Activated CD4-positive, alpha-beta T cell treated with anti-CD3 and anti-CD28 coated beads, Interleukin-2, amount 10 ng/mL, durations not matched to agents 24 days and 14 days (primary cell): Measurements from ENCODE around the gene YJEFN3. TPM values are rescaled to one million over a fixed set of nuclear protein-coding genes. Genes with fewer than 3 reads are reported as not detected.
A peak's percentile ranks its signal among the peaks of the same experiment; 100 is the strongest.

Experiments
- DNase-seq: peaks from one replicate; pipeline ENCODE4 v3.0.0; 2022
- H3K27ac Mint-ChIP-seq: one replicate; pipeline ENCODE4 v1.8.0; 2022; ENCODE audit warnings: mild to moderate bottlenecking, mixed read lengths
- H3K27me3 Mint-ChIP-seq: one replicate; pipeline ENCODE4 v1.8.0; 2022; ENCODE audit warnings: mixed read lengths
- H3K36me3 Mint-ChIP-seq: one replicate; pipeline ENCODE4 v1.8.0; 2022; ENCODE audit warnings: low read depth, mild to moderate bottlenecking, mixed read lengths
- H3K4me1 Mint-ChIP-seq: one replicate; pipeline ENCODE4 v1.8.0; 2021; ENCODE audit warnings: mixed read lengths
- H3K4me3 Mint-ChIP-seq: one replicate; pipeline ENCODE4 v1.8.0; 2022; ENCODE audit warnings: mild to moderate bottlenecking, moderate library complexity, mixed read lengths
- H3K9me3 Mint-ChIP-seq: one replicate; pipeline ENCODE4 v1.8.0; 2021; ENCODE audit warnings: mixed read lengths
- intact Hi-C: fragments of 100-400 bp; cut with micrococcal nuclease; formaldehyde crosslinking; loops from one replicate; pipeline ENCODE4 v1.15.1; 2023
- total RNA-seq: library from RNA; stranded (reverse); gene quantifications from 2 replicates; pipeline ENCODE4 v1.2.3, GENCODE V29; 2022

YJEFN3 gene
- total RNA-seq, 1 donor from 2014 or later, result 14.6 TPM

- Mint-ChIP-seq H3K4me3 (no peak overlapping the region), H3K9me3 (no peaks in the 10 kb centered on the region), H3K27ac (no peak overlapping the region), H3K27me3 (peaks cover 7% of the 10 kb centered on the region), H3K36me3 (no peaks in the 10 kb centered on the region), H3K4me1 (peaks cover 10% of the 10 kb centered on the region)
- DNase-seq, result no peak
- intact Hi-C loops, result no loop called here
Measured at GRCh38 chr19:19543640-19544039, 14.9 kb downstream of the YJEFN3 start.

DNA sequence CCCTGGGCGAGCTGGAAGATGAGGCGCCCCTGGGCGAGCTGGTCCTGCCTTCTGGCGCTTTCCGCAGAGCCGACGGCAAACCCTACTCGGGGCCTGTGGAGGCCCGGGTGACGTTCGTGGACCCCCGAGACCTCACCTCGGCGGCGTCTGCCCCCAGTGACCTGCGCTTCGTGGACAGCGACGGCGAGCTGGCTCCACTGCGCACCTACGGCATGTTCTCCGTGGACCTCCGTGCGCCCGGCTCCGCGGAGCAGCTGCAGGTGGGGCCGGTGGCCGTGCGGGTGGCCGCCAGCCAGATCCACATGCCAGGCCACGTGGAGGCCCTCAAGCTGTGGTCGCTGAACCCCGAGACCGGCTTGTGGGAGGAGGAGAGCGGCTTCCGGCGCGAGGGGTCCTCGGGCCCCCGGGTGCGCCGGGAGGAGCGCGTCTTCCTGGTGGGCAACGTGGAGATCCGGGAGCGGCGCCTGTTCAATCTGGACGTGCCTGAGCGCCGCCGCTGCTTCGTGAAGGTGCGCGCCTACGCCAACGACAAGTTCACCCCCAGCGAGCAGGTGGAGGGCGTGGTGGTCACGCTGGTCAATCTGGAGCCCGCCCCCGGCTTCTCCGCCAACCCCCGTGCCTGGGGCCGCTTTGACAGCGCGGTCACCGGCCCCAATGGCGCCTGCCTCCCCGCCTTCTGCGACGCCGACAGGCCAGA is 15.7 kb downstream of the YJEFN3 start:
- Mint-ChIP-seq H3K27me3 (peaks cover 5% of the 10 kb centered on the region), H3K4me3 (no peak overlapping the region), H3K4me1 (peaks cover 8% of the 10 kb centered on the region), H3K9me3 (no peaks in the 10 kb centered on the region), H3K27ac (no peak overlapping the region), H3K36me3 (no peaks in the 10 kb centered on the region)
- intact Hi-C loops, result no loop called here
- DNase-seq, result no peak

- Mint-ChIP-seq H3K9me3 (no peaks in the 10 kb centered on the region), H3K27ac (no peak overlapping the region), H3K27me3 (peaks cover 5% of the 10 kb centered on the region), H3K4me3 (no peak overlapping the region), H3K4me1 (peaks cover 8% of the 10 kb centered on the region), H3K36me3 (no peaks in the 10 kb centered on the region)
- DNase-seq, result no peak
- intact Hi-C loops, result no loop called here
Measured at GRCh38 chr19:19544954-19545591, 16.4 kb downstream of the YJEFN3 start.

DNA sequence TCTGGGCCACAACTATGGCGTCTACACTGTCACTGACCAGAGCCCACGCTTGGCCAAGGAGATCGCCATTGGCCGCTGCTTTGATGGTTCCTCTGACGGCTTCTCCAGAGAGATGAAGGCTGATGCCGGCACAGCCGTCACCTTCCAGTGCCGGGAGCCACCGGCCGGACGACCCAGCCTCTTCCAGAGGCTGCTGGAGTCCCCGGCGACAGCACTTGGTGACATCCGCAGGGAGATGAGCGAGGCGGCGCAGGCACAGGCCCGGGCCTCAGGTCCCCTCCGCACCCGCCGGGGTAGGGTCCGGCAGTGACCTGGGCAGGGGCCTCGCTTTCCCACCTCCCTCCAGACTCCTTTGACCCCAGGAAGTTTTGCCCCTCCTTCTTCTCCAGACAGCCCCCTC is 17.0 kb downstream of the YJEFN3 start:
- Mint-ChIP-seq H3K27me3 (peaks cover 4% of the 10 kb centered on the region), H3K27ac (no peak overlapping the region), H3K4me1 (peaks cover 6% of the 10 kb centered on the region), H3K36me3 (no peaks in the 10 kb centered on the region), H3K9me3 (no peaks in the 10 kb centered on the region), H3K4me3 (no peak overlapping the region)
- intact Hi-C loops, result no loop called here
- no peak for DNase-seq

DNA sequence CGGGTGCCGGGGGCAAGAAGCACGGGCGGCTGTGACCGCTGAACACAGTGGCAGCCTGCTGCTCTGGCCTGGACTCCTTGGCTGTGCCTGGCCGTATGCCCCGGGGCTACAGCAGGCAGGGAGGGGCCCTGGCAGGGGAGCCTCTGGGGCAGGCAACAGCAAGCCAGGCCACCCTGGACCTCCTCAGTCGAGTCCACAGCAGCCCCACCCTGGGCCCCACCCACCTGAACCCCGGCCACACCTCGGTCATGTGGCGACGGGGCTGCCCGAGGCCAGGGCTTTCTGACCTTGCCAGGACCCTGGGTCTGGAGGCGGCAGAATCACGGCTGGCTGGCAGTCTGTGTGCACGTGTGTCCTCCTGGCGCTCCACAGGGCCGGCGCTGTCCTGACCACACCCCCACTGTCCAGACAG is 18.0 kb downstream of the YJEFN3 start:
- H3K4me1 Mint-ChIP-seq, result peaks cover 1% of the 10 kb centered on the region
- intact Hi-C loops, result no loop called here
- H3K4me3 Mint-ChIP-seq, result no peak overlapping the region
- peaks cover 3% of the 10 kb centered on the region for H3K27me3 Mint-ChIP-seq
- DNase-seq, result no peak
- no peak overlapping the region for H3K27ac Mint-ChIP-seq
- H3K9me3 Mint-ChIP-seq, result no peaks in the 10 kb centered on the region
- H3K36me3 Mint-ChIP-seq, result no peaks in the 10 kb centered on the region

DNA sequence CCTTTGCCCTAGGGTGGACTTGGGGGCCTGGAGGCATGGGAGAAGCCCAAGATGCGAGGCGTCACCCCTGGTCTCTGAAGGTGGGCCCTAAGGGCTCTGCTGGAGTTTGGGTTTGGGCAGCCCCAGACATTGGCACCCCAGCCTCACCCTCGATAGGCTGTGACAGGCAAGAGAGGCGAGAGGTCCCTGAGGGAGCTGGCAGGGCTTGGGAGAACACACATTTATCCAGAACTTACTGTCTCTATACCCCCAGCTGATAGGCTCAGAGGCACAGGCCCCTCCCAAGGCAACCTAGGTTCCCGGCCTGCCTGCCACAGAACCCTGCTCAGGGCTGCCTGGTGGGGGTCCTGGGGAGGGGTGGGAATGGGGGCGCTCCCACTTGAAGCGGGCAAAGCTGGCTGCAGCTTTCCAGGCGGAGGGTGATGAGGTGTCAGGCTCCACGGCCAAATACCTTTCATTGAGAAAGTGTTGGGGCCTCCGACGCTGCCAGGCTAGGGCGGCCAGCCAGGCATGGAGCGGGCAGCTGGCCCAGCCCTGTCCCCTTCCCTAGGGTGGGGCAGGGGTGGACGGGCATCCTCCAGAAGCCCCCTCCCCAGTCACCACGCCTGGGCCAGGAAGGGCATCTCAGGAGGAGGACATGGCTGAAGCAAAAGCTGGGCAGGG is 19.1 kb downstream of the YJEFN3 start:
- Mint-ChIP-seq H3K4me3 (no peak overlapping the region), H3K9me3 (no peaks in the 10 kb centered on the region), H3K27ac (no peak overlapping the region), H3K36me3 (no peaks in the 10 kb centered on the region), H3K4me1 (no peaks in the 10 kb centered on the region), H3K27me3 (peaks cover 3% of the 10 kb centered on the region)
- no peak for DNase-seq
- intact Hi-C loops, result no loop called here

DNA sequence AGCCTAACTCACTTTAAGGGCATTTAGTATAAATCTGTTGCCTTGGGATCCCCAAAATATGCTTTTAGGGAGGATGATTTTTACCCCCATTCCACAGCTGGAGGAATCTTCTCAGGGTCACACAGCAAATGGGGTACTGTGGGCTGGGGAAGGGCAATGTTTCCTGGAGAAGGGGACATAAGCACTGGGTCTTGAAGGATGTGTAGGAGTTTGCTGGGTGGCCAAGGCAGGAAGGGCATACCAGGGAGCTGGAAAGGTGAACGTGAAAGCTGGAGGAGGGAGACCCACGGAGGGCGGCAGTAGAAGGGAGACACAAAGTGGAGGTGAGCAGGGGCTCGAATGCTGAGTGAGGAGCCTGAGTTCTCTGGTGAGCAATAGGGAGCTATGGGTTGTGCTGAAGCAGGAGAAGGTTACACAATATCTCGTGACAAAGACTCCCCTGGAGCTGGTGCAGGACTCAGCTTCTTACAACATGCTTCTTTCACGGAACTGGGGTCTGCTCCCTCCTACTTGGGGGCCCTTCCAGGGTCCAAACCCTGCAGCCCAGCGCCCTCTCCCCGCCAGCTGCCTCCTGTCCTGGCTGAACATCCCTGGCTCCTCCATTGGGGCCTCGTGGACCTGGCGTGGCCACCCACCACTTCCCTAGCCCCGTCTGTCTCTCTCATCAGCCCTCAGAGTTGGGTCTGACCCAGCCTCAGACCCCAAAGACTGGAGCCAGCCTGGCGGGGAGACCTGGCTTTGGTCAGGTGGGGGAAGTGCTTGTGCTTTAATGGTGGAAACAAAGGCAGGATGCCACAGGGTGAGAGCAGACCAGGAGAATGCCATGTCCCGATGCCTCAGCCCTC is 20.4 kb downstream of the YJEFN3 start:
- Mint-ChIP-seq H3K4me3 (no peak overlapping the region), H3K27ac (no peak overlapping the region), H3K9me3 (no peaks in the 10 kb centered on the region), H3K36me3 (no peaks in the 10 kb centered on the region), H3K27me3 (peaks cover 3% of the 10 kb centered on the region), H3K4me1 (no peaks in the 10 kb centered on the region)
- intact Hi-C loops, result no loop called here
- DNase-seq, result no peak

GRCh38 chr19:19549804-19550464 is 21.2 kb downstream of the YJEFN3 start:
- no peaks in the 10 kb centered on the region for H3K9me3 Mint-ChIP-seq
- intact Hi-C loops, result loop anchor here (5.0 kb wide), 1 partner anchor 42 kb away; no protein-coding TSS in a partner anchor

GRCh38 chr19:19550485-19550929 is 21.8 kb downstream of the YJEFN3 start:
- no peak for DNase-seq
- Mint-ChIP-seq H3K27ac (no peak overlapping the region), H3K27me3 (peaks cover 3% of the 10 kb centered on the region), H3K36me3 (no peaks in the 10 kb centered on the region), H3K4me1 (peaks cover 2% of the 10 kb centered on the region), H3K9me3 (no peaks in the 10 kb centered on the region), H3K4me3 (no peak overlapping the region)
- intact Hi-C loops, result loop anchor here (5.0 kb wide), 1 partner anchor 42 kb away; no protein-coding TSS in a partner anchor

More at GRCh38 chr19:19549804-19550464, 21.2 kb downstream of the YJEFN3 start:
- H3K27ac Mint-ChIP-seq, result no peak overlapping the region
- H3K4me3 Mint-ChIP-seq, result no peak overlapping the region
- no peaks in the 10 kb centered on the region for H3K36me3 Mint-ChIP-seq
- H3K4me1 Mint-ChIP-seq, result peaks cover 2% of the 10 kb centered on the region
- no peak for DNase-seq
- peaks cover 3% of the 10 kb centered on the region for H3K27me3 Mint-ChIP-seq

DNA sequence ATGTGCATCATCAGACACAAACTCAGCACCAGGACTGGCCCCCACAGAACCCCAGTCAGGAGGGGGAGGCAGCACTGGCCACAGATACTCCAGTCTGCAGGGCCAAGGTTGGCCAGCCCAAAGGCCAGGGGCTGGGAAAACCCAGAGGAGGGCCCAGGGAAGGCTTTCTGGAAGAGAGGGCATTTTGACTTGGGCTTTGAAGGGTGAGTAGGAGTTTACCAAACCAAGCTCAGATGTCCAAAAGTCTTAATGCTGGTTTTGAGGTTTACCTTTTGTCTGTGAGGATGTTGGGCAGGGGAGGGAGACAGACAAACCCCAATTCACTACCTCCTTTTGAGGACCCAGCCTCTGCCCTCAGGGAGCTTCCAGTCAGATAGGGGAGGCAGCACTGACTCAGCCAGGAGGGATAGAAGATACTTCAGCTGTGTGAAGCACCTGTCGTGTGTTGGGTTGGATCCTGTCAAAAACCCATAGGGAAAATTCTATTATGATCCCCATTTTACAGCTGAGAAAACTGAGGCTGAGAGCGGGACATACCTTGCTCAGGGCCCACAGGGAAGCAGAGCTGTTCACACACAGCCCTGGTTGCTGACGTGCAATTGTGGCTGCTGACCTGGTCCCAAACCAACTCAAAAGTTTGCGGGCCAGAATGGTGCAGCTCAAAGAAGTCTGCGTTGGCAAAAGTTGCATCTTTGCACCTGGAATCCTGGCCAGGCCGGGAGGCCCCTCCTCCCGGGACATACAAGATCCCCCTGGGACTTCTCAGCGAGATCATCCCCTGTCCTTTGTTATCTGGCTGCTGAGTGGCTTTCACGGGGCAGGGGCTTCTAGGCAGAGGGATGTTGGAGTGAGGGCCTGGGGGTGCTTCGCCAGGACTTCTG is 22.5 kb downstream of the YJEFN3 start:
- intact Hi-C loops, result loop anchor here (5.0 kb wide), 1 partner anchor 41 kb away; no protein-coding TSS in a partner anchor
- Mint-ChIP-seq H3K27me3 (peaks cover 3% of the 10 kb centered on the region), H3K4me1 (peaks cover 2% of the 10 kb centered on the region), H3K9me3 (no peaks in the 10 kb centered on the region), H3K36me3 (no peaks in the 10 kb centered on the region), H3K27ac (no peak overlapping the region), H3K4me3 (no peak overlapping the region)
- DNase-seq, result no peak

- Mint-ChIP-seq H3K9me3 (no peaks in the 10 kb centered on the region), H3K4me1 (peaks cover 2% of the 10 kb centered on the region), H3K4me3 (no peak overlapping the region), H3K27ac (no peak overlapping the region), H3K36me3 (no peaks in the 10 kb centered on the region), H3K27me3 (peaks cover 3% of the 10 kb centered on the region)
- DNase-seq, result no peak
- intact Hi-C loops, result loop anchor here (5.0 kb wide), 1 partner anchor 40 kb away; no protein-coding TSS in a partner anchor
Measured at GRCh38 chr19:19551853-19552192, 23.1 kb downstream of the YJEFN3 start.

DNA sequence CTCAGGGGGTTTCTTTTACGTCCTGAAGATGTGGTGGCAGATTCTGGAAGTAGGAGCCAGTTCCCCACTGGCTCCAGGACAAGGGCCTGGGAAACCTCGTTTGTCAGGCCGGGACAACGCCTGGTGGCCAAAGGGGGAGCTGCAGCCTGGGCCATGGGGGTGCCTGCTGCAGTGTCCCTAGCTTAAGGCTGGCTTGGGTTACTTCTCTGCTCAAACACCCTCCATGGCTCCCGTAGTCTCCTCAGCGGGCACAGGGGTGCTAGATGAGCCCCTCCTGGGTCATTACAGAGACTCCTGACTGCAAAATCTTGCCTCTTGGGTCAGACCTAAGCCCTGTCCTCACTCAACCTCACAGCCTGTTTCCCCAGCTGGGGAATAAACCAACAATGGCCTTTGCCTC is 24.1 kb downstream of the YJEFN3 start:
- DNase-seq, result peak; percentile 73
- Mint-ChIP-seq H3K4me1 (peaks cover 2% of the 10 kb centered on the region), H3K9me3 (no peaks in the 10 kb centered on the region), H3K4me3 (no peak overlapping the region), H3K27me3 (peaks cover 3% of the 10 kb centered on the region), H3K36me3 (no peaks in the 10 kb centered on the region), H3K27ac (no peak overlapping the region)
- intact Hi-C loops, result loop anchor here (5.0 kb wide), 1 partner anchor 40 kb away; no protein-coding TSS in a partner anchor
